Heart left ventricle (tissue), 13 donors: ENCODE results near the gene RBM4B.

Experiments used
- CTCF ChIP-seq, 12 donors: fragments of 200-600 bp; sonication (generic) in 4 of 12; IDR thresholded peaks; one replicate each; pipeline versions ENCODE4 v1.5.0 to v1.8.0; 2018 to 2022; ENCODE audit warnings: antibody characterized with exemption in 12 of 12, mild to moderate bottlenecking in 5 of 12
- POLR2A ChIP-seq, 2 donors: fragments of 450-650 bp; IDR thresholded peaks; one replicate each; pipeline ENCODE4 v1.6.1; 2017; ENCODE audit warnings: antibody characterized with exemption in 2 of 2, mild to moderate bottlenecking in 2 of 2, moderate library complexity in 2 of 2
- donor health status: ischemic (EF 13 %, LVEDD 7.1; RV severe dilation, severe dysfunction).
- donor health status: DM: no; HTN: yes; CAD: no.
- donor health status: DM: no; HTN: no; CAD: no.
- donor health status: ischemic (EF 25% LVEDD 6.9; RV normal size, moderate dysfunction).
- donor health status: ischemic (EF 25% LVEDD 5.7; RV mildly dilated, moderate dysfunction).
- donor health status: ischemic (EF 35%, LVEDD 5.7; RV mildly dilated, moderate dysfunction).
- donor health status: nonischemic (EF 11% LVEDD 7.7; RV severe dilation, severe dysfunction).
- donor health status: DM: yes; HTN: yes; CAD: no.
- donor health status: PGD.
- donor health status: ischemic (EF 29% LVEDD 5.4; RV normal size, mild dysfunction).
- donor health status: nonischemic (EF 23%, LVEDD 6.1; RV moderate dilation, normal function).

- no peak for TF ChIP-seq POLR2A (IDR thresholded peaks at IDR 0.05)
- no peak for TF ChIP-seq CTCF (IDR thresholded peaks at IDR 0.05)
These were observed 51.3 kb downstream of the RBM4B start for GRCh38 chr11:66626382-66626781.
